NCI-H128 (cell line): ENCODE measurements around the gene CACNA1I.

Experiments
- DNase-seq: peaks from one replicate; lab custom pipeline; 2025; ENCODE audit not compliant: unreplicated experiment; lab: John Stamatoyannopoulos, UW

The CACNA1I gene

GRCh38 chr22:39714321-39714720 lies 143.8 kb downstream of the CACNA1I start:
- DNase-seq, result no peak

GRCh38 chr22:39715778-39716495 lies 145.4 kb downstream of the CACNA1I start:
- no peak for DNase-seq

GRCh38 chr22:39716534-39716933 lies 146.0 kb downstream of the CACNA1I start:
- DNase-seq, result no peak

- DNase-seq, result no peak
Observed at GRCh38 chr22:39717099-39717498, 146.5 kb downstream of the CACNA1I start.

GRCh38 chr22:39718206-39718605 lies 147.7 kb downstream of the CACNA1I start:
- DNase-seq, result no peak

- DNase-seq, result no peak
Observed at GRCh38 chr22:39718921-39719475, 148.4 kb downstream of the CACNA1I start.

- DNase-seq, result no peak
Observed at GRCh38 chr22:39719559-39720450, 149.3 kb downstream of the CACNA1I start.

GRCh38 chr22:39721206-39722031 lies 150.9 kb downstream of the CACNA1I start:
- DNase-seq, result no peak

- DNase-seq, result no peak
Observed at GRCh38 chr22:39722032-39722325, 151.4 kb downstream of the CACNA1I start.

GRCh38 chr22:39722501-39722900 lies 151.9 kb downstream of the CACNA1I start:
- DNase-seq, result no peak

GRCh38 chr22:39723463-39723862 lies 152.9 kb downstream of the CACNA1I start:
- no peak for DNase-seq

GRCh38 chr22:39723899-39724351 lies 153.4 kb downstream of the CACNA1I start:
- DNase-seq, result no peak

- no peak for DNase-seq
Observed at GRCh38 chr22:39724390-39724789, 153.8 kb downstream of the CACNA1I start.

- DNase-seq, result no peak
Observed at GRCh38 chr22:39724857-39725256, 154.3 kb downstream of the CACNA1I start.

- no peak for DNase-seq
Observed at GRCh38 chr22:39725351-39726035, 154.9 kb downstream of the CACNA1I start.

- no peak for DNase-seq
Observed at GRCh38 chr22:39727541-39727940, 157.0 kb downstream of the CACNA1I start.

GRCh38 chr22:39728236-39728860 lies 157.8 kb downstream of the CACNA1I start:
- DNase-seq, result no peak

- DNase-seq, result no peak
Observed at GRCh38 chr22:39729141-39729934, 158.8 kb downstream of the CACNA1I start.

- DNase-seq, result no peak
Observed at GRCh38 chr22:39731481-39731880, 160.9 kb downstream of the CACNA1I start.
